ENCODE measurements around the gene BBX. TPM values are rescaled to one million over a fixed set of nuclear protein-coding genes. Genes with fewer than 3 reads are reported as not detected.
A peak's percentile ranks its signal among the peaks of the same experiment; 100 is the strongest.

BBX gene
- total RNA-seq, 1 donor from 2014 or later: 51.6 TPM

DNA sequence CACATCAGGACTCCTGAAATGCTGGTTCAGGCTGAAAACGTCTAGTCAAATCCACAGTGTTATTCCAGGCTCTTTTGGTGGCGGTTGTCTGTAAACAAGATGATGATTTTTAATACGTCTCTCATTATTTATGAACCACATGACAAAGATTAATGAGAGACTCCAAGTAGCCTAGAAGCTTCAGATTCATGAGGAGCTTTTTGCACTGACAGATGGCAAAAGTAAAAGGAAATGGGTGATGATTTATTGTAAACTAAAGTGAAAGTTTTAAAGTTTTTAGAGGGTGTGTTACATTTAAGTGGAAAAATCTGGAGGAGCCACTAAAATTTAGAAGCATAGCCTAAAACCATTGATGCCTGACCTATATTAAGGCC, 77.0 kb downstream of the BBX start:
- H3K36me3 Mint-ChIP-seq (ENCODE audit: low read depth): peaks cover 19% of the 10 kb centered on the region
- H3K9me3 Mint-ChIP-seq: peaks cover 6% of the 10 kb centered on the region
- DNase-seq (ENCODE audit: low read depth, low spot score): no peak
- H3K4me1 Mint-ChIP-seq: peaks cover 44% of the 10 kb centered on the region
- H3K27ac Mint-ChIP-seq (ENCODE audit: unreplicated experiment): peak overlapping the region; percentile 82
- H3K27me3 Mint-ChIP-seq (ENCODE audit: low read depth): no peaks in the 10 kb centered on the region
- H3K4me3 Mint-ChIP-seq: no peak overlapping the region
- no peak for TF ChIP-seq CTCF (conservative IDR thresholded peaks at IDR 0.05)

DNA sequence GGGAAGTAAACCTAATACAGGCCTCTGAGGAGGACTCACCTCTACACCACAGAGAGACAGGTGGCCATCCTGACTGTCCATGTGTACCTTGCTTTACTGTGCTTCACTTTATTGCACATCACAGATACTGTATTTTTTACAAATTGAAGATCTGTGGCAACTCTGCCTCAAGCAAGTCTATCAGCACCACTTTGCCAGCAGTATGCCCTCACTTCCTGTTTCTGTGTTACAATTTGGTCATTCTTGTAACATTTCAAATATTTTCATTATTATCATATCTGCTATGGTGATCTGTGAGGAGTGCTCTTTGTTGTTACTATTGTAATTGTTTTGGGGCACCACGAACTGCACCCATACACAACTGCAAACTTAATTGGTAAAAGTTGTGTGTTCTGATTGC, 78.0 kb downstream of the BBX start:
- H3K4me1 Mint-ChIP-seq: peaks cover 38% of the 10 kb centered on the region
- H3K4me3 Mint-ChIP-seq: no peak overlapping the region
- DNase-seq (ENCODE audit: low read depth, low spot score): no peak
- peaks cover 19% of the 10 kb centered on the region for H3K36me3 Mint-ChIP-seq (ENCODE audit: low read depth)
- no peaks in the 10 kb centered on the region for H3K27me3 Mint-ChIP-seq (ENCODE audit: low read depth)
- peak overlapping the region; percentile 65 for H3K27ac Mint-ChIP-seq (ENCODE audit: unreplicated experiment)
- TF ChIP-seq CTCF (conservative IDR thresholded peaks at IDR 0.05): no peak
- H3K9me3 Mint-ChIP-seq: peaks cover 6% of the 10 kb centered on the region

DNA sequence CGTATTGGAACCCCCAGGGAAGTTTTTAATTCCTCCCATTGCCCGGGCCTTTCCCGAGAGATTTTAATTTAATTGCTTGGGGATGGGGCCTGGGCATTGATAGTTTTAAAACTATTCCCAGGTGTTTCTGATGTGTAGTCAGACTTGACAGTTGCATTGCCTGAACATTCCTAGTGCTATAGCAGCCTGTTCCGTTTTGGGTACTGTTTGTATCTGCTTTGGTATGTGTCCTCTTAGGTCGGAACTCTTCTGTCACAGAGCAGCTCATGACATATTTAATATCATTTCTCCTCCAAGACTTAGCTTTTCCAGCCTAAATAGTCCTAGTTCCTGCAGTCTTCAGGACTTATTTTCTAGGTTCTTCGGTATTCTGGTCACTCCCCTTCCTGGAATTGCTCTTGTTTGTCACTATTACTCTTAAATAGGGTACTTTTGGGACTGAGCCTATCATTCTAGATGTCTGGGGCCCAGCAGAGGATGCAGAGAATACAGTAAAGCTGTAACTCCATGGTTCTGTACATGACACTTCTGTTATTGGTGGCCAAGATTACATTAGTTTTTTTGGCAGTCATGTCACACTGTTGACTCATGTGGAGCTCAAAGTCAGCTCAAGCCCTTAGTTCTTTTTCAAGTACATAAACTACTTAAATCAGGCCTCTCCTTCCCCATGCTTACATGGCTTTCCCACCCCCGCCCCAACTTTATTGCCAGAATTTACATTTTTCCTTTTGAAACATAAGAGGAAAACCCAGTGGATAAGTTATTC, 81.5 kb downstream of the BBX start:
- Mint-ChIP-seq H3K27me3 (ENCODE audit: low read depth) (no peaks in the 10 kb centered on the region), H3K27ac (ENCODE audit: unreplicated experiment) (no peak overlapping the region), H3K4me3 (no peak overlapping the region), H3K9me3 (peaks cover 16% of the 10 kb centered on the region), H3K4me1 (peaks cover 19% of the 10 kb centered on the region), H3K36me3 (ENCODE audit: low read depth) (peaks cover 37% of the 10 kb centered on the region)
- TF ChIP-seq CTCF (conservative IDR thresholded peaks at IDR 0.05): no peak
- DNase-seq (ENCODE audit: low read depth, low spot score): no peak

DNA sequence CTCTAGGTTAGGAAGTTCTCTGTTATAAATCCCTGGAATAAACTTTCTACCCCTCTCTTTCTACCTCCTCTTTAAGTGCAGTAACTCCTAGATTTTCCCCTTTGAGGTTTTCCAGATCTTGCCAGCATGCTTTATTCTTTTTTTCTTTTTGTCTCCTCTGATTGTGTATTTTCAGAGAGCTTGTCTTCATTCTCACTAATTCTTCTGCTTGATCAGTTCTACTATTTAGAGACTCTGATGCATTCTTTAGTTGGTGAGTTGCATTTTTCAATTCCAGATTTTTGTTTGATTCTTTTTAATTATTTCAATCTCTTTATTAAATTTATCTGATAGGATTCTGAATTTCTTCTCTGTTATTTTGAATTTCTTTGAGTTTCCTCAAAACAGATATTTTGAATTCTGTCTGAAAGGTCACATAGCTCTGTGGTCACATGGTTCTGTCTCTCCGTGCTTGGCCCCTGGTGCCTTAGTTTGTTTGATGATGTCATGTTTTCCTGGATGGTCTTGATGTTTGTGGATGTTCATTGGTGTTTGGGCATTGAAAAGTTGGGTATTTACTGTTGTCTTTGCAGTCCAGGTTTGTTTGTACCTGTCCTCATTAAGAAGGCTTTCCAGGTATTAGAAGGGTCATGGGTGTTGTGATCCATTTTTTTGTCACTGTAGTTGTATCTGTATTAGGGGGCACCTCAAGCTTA, 89.2 kb downstream of the BBX start:
- DNase-seq (ENCODE audit: low read depth, low spot score): no peak
- Mint-ChIP-seq H3K4me3 (no peak overlapping the region), H3K4me1 (peaks cover 4% of the 10 kb centered on the region), H3K9me3 (peaks cover 26% of the 10 kb centered on the region), H3K27ac (ENCODE audit: unreplicated experiment) (no peak overlapping the region), H3K36me3 (ENCODE audit: low read depth) (peaks cover 49% of the 10 kb centered on the region), H3K27me3 (ENCODE audit: low read depth) (no peaks in the 10 kb centered on the region)
- no peak for TF ChIP-seq CTCF (conservative IDR thresholded peaks at IDR 0.05)

GRCh38 chr3:107612664-107613084, 89.9 kb downstream of the BBX start:
- peaks cover 4% of the 10 kb centered on the region for H3K4me1 Mint-ChIP-seq
- H3K9me3 Mint-ChIP-seq: peaks cover 23% of the 10 kb centered on the region
- H3K27me3 Mint-ChIP-seq (ENCODE audit: low read depth): no peaks in the 10 kb centered on the region
- DNase-seq (ENCODE audit: low read depth, low spot score): no peak
- H3K36me3 Mint-ChIP-seq (ENCODE audit: low read depth): peaks cover 44% of the 10 kb centered on the region
- no peak overlapping the region for H3K4me3 Mint-ChIP-seq
- H3K27ac Mint-ChIP-seq (ENCODE audit: unreplicated experiment): no peak overlapping the region
- TF ChIP-seq CTCF (conservative IDR thresholded peaks at IDR 0.05): no peak
